ENCODE data around the gene GALNT9.
"Not testable (repeated sequence)": the region's sequence is repeated elsewhere in the genome, so short reads cannot be mapped to it uniquely, and the experiment has no call there.

GALNT9 gene

DNA sequence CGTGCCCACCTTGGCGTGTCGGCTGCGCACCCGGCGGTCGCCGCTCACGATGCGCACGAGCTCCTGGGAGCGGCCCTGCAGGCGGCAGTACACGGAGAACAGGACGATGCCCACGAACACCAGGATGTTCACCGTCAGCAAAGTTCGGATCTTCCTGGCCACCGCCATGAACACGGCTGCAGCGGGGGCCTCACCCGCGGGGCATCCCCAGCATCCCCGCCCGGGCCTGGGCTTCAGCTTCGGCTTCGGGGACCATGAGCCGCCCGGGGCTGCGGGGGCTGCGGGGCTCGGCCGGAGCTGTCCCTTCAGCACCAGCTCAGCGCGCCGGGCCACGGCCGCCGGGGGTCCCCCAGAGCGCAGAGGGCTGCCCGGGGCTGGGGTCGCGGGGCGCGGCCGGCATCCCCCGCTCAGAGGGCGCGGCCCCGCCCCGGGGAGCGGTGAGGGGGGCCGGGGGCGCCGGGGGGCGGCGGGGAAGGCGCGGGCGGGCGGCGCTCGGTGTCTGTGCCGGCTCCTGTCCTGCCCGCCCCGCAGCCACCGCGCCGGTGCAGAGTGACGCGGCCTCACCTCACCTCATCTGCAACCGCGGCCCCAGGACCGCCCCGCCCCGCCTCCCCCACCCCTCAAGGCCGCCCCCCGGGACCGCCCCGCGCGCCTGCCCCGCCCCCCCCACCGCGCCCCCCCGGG lies at the start of gene GALNT9:
Gene GALNT9, minus strand, starts transcription at position 554 of the 684 bp plus-strand sequence. Its CDS starts 386 bp downstream, at position 168.
- no peak for DNase-seq

DNA sequence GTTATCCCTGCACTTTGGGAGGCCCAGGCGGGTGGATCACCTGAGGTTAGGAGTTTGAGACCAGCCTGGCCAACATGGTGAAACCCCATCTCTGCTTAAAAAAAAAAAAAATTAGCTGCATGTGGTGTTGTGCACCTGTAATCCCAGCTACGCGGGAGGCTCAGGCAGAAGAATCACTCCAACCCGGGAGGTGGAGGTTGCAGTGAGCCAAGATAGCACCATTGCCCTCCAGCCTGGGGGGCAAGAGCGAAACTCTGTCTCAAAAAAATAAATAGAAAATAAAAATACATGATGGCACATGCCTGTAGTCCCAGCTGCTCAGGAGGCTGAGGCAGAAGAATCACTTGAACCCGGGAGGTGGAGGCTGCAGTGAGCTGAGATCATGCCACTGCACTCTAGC lies 49.7 kb upstream of the GALNT9 start:
- not testable (repeated sequence) for DNase-seq

DNA sequence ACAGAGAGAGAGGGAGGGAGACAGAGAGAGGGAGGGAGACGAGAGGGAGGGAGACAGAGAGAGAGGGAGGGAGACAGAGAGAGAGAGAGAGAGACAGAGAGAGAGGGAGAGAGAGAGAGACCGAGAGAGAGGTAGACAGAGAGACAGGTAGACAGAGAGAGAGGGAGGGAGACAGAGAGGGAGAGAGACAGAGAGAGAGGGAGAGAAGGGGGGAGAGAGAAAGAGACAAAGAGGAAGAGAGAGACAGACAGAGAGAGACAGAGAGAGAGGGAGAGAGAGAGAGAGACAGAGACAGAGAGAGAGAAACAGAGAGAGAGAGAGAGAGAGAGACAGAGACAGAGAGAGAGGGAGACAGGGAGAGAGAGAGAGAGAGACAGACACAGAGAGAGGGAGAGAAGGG lies 47.8 kb upstream of the GALNT9 start:
- DNase-seq: no peak

DNA sequence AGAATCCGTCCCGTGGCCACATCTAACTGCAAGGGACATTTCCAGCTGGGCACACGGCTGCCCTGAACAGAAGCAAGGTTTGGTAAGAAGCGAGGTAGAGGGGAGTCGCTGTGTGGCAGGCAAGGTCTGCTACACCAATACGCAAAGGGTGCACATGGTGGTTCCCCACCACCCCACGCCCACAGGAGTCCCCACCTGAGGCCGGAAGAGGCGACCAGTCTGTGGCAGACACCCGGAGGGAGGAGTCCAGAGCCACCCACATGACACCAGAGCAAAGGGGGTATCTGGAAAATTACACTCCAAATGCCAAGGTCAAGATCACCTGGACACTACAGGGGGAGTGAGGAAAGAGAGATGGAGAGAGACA lies 47.1 kb upstream of the GALNT9 start:
- no peak for DNase-seq

GRCh38 chr12:132375747-132376463 lies 46.5 kb upstream of the GALNT9 start:
- no peak for DNase-seq

- DNase-seq: no peak
Measured at GRCh38 chr12:132374612-132375445, 45.4 kb upstream of the GALNT9 start.

DNA sequence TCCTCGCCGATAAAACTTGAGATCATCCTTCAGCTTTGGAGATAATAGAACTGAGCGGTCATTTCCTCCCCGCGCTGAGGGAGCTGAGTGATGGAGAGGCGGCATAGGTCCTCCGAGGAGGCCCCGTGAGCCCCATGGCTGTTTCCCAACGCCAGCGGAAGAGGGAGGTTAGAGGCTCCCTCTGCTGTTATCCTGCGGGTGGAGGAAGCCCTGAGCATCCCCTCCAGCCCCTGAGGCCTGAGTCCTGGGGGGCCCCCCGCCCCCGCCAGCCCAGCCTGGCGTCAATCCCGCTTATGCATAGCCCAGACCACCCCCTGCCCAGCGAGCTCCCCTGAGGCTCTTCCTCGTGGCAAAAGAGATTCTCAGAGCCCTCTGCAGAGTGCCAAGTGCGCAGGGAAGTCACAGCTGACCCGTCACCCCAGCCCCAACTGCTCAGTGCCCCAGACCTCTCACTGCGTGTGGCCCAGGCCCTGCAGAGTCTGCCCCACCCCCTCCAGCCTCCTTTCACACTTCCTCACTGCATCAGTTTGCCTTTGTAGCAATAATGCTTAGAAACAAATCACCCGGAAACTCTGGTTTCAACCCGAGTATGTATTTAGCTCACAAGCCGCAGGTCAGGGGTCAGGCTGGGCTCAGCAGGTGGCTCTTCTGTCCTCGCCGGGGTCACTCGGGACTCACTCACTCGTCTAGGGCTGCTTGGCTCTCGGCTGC lies 44.7 kb upstream of the GALNT9 start:
- DNase-seq: no peak

GRCh38 chr12:132367852-132368251 lies 38.5 kb upstream of the GALNT9 start:
- DNase-seq: no peak

DNA sequence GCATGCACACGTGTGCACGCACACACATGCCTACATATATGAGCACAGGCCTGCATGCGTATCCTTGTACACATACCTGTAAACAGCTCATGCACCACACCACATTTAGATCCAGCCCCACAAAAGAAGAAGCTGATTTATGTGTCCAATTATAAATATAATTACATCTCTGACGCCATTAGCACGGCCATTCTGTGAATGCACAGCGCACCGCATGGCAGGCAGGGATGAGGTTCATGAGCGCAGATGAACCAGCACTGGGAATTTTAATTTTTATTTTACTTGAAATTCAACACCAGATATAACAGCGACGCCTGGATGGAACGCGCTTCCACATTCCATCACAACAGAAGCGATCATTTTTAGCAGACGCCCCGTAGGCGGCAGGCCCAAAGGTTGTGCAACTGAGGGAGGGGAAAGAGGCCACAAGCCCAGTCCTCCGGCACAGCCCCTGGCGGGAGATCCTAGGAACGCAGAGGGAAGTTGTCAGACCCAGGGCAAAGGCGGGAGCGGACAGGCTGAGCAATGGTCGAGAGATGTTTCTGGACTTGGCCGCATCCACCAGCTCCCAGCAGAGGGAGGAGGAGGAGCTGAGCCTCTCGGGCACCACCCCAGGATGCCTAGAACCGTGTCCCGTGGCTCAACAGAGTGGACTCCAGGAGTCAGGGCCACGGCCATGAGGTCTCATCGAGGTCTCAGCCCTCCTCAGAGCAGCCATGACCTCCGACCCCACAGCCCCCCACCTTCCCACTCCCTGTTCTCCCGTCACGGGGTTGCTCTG lies 37.9 kb upstream of the GALNT9 start:
- DNase-seq: no peak

GRCh38 chr12:132366341-132366861 lies 37.0 kb upstream of the GALNT9 start:
- DNase-seq: no peak

GRCh38 chr12:132365226-132365625 lies 35.8 kb upstream of the GALNT9 start:
- no peak for DNase-seq

DNA sequence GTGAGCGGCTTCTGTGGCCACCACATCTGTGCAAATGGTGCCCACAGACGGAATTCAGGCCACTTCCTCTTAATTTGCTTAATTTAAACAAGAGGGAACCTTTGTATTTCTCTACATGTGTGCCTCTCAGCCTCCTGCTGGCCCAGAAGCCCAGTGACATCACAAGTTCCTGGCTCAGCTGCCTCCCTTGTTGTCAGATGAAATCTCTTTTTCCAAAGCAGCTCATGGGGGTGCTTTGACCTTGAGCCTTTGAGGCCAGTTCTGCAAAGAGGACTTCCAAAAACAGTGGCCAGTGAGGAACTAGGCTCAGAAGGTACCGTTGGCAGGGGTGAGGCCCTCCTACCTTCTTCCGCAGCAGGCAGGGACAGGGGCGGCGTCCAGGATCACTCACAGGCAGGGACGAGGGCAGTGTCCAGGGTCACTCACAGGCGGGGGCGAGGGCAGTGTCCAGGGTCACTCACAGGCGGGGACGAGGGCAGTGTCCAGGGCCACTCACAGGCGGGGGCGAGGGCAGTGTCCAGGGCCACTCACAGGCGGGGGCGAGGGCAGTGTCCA lies 35.0 kb upstream of the GALNT9 start:
- DNase-seq: no peak

- DNase-seq: no peak
Measured at GRCh38 chr12:132363661-132364347, 34.4 kb upstream of the GALNT9 start.

- no peak for DNase-seq
Measured at GRCh38 chr12:132362996-132363660, 33.7 kb upstream of the GALNT9 start.

DNA sequence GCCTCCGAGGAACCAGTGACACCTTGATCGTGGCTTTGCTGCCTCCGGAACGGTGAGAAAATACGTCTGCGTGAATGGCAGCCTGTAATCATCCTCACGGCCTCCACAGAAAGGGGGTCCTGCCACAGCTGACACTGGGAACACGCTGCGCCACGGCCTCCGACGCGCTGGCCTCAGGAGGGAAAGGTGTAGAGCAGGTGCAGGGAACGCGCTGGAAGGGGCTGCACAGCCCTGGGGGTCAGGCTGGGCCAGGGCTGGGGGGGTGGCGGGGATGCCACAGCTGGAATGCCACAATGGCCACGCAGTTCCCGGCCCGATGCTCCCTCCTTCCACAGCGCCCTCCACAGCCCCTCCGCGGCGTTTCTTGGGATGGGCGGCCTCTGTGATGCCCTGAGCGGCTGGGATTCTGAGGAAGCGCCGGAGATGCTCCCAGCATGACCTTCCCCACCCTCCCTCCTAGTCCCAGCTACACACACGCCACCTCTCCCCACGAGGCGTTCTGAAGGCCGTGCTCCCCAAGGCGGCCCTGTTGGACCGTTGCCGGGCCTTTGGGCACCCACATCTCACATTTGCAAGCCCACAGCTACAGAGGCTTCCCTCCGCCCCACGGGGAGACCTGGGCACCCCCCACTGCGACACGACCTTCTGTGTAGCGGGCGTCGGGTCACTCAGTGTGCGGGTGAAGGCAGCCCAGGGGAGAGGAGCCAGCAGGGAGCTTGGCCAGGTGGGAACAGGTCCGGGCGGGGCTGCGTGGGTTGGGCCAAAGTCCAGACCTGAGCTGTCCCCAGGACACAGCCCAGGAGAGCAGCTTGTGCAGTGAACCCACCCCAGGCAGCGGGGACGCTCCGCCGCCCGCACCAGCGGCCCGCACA lies 31.8 kb upstream of the GALNT9 start:
- no peak for DNase-seq

- no peak for DNase-seq
Measured at GRCh38 chr12:132360410-132360809, 31.0 kb upstream of the GALNT9 start.

GRCh38 chr12:132359971-132360370 lies 30.6 kb upstream of the GALNT9 start:
- DNase-seq: no peak

DNA sequence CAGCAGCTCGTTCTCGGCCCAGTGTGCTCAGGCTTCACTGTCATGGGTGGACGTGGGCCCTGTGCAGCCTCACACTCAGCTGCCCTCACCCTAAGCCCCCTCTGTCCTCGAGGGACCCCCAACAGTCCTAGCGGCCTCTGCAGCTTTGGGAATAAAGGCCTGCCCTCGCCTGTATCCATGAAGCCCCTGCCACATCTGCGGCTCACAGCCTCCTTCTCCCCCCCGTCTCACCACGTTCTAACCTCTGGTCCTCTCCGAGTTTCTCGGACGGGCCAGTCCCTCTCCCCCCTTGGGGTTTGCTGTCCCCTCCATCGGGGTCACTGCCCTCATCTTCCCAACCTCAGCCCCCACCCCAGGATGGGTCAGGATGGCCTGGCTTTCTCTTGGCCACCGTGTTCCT lies 30.2 kb upstream of the GALNT9 start:
- no peak for DNase-seq
